Measurements from ENCODE around the gene PBX3.

- TF ChIP-seq, protein P1, sequence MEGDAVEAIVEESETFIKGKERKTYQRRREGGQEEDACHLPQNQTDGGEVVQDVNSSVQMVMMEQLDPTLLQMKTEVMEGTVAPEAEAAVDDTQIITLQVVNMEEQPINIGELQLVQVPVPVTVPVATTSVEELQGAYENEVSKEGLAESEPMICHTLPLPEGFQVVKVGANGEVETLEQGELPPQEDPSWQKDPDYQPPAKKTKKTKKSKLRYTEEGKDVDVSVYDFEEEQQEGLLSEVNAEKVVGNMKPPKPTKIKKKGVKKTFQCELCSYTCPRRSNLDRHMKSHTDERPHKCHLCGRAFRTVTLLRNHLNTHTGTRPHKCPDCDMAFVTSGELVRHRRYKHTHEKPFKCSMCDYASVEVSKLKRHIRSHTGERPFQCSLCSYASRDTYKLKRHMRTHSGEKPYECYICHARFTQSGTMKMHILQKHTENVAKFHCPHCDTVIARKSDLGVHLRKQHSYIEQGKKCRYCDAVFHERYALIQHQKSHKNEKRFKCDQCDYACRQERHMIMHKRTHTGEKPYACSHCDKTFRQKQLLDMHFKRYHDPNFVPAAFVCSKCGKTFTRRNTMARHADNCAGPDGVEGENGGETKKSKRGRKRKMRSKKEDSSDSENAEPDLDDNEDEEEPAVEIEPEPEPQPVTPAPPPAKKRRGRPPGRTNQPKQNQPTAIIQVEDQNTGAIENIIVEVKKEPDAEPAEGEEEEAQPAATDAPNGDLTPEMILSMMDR (IDR thresholded peaks at IDR 0.05): no peak
- TF ChIP-seq POLR2A (IDR thresholded peaks at IDR 0.05): no peak
These were observed 235.7 kb downstream of the PBX3 start for GRCh38 chr9:125982798-125983406.

Measured in lower leg skin (tissue), 3 donors.